Stimulated activated CD4-positive, alpha-beta T cell treated with anti-CD3 and anti-CD28 coated beads, Interleukin-4, amount 100 ng/mL, for 24 hours (primary cell): ENCODE data around the gene PRM1.

Experiments
- DNase-seq: peaks from one replicate; pipeline ENCODE4 v3.0.0-alpha.2; 2020

Gene PRM1

DNA sequence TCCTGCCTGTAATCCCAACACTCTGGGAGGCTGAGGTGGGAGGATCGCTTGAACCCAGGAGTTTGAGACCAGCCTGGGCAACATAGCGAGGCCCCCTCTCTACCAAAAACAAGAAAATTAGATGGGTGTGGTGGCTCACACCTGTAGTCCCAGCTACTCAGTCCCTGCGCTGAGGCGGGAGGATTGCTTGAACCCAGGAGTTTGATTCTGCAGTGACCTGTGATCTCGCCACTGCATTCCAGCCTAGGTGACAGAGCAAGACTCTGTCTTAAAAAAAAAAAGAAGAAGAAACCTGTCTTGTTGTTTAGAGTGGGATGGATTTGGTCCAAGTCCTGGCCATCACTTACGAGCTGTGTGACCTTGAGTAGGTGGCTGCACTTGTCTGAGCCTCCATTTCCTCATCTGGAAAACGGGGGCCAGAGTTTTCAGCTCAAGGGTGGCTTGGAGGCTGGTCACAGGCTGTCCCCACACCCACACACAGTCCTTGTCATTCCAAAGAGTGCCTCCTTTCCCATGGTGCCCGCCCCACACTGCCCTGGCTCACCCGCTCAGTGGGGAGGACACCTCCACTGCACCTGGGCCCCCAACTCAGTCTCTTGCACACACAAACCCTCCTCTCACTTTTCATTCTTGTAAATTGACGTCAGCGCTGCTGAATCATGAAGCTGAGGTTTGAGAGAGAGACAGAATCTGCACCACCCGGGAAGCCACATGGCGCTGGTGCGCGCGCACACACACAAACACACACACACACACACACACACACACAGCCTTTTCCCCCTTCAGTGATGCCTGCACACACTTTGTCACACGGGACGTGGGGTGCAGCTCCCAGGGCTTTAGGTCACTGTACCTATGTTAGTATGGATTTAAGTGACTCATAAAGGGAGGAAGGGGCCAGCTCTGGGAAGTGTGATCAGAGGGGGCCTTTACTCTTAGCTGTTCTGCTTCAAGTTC is 29.3 kb downstream of the PRM1 start:
- DNase-seq, result peak; percentile 87

DNA sequence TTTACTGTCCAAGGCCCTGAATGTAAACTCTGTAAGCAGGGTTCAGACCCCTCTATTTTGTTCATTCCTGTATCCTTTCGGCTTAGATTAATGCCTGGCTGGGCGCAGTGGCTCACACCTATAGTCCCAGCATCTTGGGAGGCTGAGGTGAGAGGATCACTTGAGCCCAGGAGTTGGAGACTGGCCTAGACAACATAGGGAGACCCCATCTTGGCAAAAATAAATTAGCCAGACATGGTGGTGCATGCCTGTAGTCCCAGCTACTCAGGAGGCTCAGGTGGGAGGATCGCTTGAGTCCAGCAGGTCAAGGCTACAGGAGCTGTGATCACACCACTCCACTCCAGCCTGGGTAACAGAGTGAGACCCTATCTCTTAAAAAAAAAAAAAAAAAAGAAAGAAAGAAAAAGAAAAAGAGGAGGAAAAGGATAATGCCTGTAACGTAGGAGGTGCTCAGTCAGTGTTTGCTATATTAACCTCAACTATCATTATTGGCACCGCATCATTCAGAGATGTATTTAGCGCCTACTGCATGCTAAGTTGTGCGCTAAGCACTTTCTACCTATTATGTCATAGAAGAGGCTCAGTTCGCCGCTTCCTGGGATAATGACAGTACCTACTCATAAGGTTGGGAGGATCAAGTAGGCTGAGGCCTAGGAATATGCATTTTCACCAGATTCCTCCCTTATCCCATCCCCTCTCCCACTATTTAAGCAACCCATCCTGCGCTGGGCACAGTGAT is 30.2 kb downstream of the PRM1 start:
- no peak for DNase-seq

DNA sequence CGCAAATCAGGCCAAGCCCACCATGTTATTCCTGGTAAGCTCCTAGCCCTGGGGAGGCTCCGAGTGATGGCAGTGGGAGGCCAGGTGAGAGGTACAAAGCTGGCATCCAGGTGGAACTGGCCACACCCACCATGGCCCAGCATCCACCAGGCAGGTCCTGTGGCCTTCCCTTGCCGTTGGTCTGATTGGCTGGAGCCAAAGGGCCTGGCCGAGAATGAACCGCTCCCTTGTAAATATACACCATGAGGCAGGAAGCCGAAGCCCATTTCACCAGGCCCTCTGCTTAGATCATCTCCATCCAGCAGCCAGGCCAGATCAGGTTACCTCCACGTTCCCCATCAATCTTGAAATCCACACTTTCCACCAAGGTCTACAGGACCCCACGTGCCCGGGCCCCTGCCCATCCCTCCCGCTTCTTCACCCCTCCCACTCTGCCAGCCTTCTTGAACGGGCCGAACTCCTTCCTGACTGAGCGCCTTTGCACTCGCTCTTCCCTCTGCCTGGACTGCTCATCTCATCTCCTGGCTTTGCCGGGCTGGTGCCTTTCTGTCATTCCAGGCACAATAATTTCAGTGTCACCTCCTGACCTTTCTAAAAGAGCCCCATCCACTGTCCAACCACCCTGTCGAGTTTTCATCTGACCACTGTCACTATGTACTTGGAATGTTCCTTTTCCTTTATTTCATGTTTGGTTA is 30.9 kb downstream of the PRM1 start:
- DNase-seq, result no peak

DNA sequence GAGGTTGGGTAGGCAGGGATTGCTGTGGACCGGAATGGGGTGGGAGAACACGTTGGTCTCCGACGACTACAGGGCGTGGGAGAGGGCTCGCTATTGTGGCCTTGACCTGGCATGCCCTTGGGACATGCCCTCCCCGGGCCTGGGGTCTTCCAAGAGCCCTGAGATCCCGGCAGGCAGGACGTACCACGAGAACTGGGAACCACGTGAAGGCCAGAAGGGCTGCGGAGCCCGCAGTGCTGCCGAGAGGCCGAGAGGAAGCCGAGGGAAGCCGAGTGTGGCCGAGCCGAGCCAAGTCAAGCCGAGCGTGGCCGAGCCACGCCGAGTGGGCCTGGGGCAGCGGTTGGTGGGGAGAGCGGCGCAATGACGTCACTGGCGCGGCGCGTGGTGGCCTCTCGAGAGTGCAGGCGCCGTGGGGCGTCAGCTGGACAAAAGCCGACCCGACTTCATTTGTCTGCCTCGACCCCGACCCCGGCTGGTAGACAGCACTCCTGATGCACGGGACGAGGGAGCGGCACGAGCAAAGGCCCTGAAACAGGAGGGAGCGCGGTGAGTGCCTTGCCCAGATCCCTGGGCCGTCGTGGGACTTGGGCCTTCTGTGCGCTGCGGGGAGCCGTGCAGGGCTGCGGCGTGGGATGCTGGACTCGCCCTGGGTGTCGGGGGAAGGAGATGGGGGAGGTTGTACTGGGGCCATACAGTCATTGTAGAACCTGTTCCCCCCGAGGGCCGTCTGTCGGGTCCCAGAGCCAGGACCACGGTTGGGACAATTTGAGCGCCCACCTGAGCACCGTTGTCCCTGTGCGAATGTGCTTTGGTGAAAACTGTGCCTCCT is 31.7 kb downstream of the PRM1 start:
- DNase-seq, result no peak

DNA sequence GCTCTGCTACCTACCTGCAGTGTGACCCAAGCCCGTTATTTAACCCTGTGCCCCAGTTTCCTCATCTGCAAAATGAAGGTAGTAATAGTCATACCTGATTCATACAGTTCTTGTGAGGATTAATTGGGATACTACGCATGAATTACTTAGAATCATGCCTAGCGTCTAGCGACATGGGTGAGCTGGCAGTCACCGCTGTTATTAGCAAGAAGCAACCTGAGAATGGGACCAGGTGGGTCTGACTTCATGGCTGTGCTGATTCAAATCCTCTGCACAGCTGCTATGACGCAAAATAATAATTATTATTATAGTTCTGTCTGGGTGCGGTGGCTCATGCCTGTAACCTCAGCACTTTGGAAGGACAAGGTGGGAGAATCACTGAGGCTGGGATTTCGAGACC is 33.0 kb downstream of the PRM1 start:
- no peak for DNase-seq

DNA sequence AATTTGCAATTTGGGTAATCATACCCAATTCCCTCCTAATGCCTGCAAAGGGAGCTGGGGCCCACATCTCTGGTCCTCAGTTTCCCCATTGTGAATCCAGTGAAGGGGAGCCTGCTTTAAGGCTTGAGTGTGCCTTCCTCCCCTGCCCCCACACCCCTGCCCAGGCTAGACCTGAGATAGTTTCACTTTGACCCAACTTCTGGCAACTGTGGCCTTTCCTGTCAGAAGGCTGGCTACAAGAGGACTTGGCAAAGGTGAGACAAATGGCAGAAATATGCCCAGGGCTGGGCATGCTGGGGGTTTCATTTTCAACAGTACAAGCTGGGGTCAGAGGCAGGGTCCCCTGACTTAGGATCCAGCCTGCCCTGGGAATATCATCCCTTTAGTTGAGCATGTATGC is 35.1 kb downstream of the PRM1 start:
- no peak for DNase-seq

DNA sequence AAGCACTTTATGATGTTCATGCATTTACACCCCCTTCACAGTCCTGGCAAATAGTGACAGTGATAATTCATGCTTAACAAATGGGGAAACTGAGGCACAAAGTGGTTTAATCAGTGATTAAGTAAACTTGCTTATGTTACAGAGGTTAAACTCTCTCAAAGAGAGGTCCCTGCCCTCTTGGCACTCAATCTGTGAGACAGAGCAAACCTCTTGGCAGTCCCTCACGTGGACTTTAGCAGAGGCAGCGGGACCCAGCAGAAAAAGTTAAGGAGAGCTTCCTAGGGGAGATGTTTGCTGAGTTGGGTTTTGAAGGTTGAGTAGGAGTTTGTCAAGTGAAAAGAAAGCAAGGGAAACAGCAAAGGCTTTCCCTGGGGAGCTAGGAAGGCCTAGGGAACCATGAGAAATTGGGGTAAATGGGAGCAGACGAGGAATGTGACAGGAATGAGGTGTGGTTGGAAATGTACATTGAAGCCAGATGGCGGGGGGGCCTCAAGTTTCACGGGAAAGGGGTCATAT is 35.9 kb downstream of the PRM1 start:
- no peak for DNase-seq

DNA sequence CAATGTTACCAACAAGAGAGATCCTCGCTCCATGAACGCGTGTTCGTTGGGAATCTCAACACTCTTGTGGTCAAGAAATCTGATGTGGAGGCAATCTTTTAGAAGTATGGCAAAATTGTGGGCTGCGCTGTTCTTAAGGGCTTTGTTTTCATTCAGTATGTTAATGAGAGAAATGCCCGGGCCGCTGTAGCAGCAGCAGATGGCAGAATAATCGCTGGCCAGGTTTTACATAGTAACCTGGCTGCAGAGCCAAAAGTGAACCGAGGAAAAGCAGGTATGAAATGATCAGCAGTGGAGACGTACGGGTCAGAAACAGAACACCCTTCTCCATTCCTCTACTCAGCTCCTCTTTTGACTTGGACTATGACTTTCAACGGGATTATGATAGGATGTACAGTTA is 38.5 kb downstream of the PRM1 start:
- no peak for DNase-seq

DNA sequence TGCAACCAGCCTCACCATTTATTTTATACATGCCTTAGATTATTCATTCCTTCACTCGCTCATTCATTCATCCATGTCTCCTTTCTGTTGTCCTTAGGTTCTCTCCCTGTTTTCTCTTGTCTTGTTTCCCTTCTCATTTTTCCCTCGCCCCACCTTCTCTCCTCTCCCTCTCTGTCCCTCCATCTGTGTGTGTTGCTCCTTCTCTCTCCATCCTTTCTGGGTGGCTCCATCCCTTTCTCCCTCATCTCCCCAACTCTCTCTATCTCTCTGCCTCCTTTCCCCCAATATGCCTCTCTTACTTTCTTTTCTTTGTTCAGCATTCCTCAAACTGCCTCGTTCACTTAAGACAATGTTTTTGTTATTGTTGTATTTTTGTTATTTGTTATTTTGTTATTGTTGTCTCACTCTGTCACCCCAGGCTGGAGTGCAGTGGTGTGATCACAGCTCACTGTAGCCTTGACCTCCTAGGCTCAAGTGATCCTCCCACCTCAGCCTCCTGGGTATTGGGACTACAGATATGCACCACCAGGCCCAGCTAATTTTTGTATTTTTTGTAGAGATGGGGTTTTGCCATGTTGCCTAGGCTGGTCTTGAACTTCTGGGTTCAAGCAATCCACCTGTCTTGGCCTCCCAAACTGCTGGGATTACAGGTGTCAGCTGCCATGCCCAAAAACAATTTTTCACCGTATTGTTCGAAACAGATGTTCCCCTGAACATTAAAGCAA is 39.5 kb downstream of the PRM1 start:
- DNase-seq, result no peak

DNA sequence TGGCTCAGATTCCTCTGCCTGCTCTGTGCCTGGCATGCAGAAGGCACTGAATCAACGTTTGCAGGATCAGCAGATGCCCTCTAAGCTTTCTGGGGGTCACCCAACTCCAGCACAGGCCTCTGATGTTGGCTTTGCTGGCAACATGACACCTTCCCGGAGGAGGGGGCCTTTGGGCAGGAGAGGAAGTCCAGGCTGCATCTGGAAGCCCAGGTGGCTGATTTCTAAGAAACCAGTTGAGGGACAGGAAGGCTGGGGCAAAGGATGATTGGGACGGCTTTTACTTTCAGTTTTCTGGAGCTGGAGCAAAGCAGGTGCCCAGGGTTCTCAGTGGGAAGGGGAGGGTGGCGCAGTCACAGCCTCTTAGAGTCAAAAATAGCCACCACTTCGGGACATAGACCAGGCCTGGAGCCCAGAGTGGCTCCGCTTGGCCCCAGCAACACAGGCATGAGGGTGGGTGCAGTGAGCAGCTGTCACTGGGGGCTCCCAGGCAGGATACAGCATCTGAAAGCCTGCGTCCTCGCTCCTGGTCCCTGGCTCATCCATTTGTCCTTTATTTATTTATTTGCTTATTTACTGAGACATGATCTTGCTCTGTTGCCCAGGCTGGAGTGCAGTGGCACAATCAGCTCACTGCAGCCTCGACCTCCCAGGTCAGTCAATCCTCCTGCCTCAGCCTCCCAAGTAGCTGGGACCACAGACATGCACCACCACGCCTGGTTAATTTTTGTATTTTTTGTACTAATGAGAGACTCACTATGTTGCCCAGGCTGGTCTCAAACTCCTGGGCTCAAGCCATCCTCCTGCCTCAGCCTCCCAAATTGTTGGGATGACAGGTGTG is 40.3 kb downstream of the PRM1 start:
- DNase-seq, result no peak

DNA sequence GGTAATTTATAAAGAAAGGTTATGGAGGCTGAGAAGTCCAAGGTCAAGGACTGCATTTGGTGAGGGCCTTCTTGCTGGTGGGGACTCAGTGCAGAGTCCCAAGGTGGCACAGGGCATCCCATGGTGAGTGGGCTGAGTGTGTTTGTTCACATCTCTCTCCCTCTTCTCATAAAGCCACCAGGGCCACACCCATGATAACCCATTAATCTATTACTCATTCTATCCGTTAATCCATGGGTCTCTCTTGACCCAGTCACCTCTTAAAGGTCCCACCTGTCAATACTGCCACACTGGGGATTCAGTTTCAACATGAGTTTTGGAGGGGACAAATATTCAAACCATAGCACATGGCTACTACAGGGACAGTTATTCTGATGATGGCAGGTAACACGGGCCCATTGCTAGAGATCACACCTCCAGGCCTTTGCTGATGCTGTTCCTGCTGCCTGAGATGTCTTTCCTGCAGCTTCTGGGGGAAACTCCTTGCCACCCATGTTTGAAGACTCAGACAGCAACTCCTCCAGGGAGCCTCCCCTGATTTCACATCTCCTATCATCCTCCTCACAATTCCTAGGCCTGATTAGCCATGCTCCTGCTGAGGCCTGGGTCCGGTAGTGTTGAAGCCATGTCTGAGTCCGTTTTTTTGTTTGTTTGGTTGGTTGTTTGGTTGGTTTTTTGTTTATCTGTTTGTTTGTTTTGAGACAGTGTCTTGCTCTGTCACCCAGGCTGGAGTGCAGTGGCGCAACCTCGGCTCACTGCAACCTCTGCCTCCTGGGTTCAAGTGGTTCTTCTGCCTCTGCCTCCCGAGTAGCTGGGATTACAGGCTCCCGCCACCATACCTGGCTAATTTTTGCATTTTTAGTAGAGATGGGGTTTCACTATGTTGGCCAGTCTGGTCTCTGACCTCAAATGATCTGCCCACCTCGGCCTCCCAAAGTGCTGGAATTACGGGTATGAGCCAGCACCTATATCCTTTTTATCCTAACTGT is 41.2 kb downstream of the PRM1 start:
- DNase-seq, result no peak

DNA sequence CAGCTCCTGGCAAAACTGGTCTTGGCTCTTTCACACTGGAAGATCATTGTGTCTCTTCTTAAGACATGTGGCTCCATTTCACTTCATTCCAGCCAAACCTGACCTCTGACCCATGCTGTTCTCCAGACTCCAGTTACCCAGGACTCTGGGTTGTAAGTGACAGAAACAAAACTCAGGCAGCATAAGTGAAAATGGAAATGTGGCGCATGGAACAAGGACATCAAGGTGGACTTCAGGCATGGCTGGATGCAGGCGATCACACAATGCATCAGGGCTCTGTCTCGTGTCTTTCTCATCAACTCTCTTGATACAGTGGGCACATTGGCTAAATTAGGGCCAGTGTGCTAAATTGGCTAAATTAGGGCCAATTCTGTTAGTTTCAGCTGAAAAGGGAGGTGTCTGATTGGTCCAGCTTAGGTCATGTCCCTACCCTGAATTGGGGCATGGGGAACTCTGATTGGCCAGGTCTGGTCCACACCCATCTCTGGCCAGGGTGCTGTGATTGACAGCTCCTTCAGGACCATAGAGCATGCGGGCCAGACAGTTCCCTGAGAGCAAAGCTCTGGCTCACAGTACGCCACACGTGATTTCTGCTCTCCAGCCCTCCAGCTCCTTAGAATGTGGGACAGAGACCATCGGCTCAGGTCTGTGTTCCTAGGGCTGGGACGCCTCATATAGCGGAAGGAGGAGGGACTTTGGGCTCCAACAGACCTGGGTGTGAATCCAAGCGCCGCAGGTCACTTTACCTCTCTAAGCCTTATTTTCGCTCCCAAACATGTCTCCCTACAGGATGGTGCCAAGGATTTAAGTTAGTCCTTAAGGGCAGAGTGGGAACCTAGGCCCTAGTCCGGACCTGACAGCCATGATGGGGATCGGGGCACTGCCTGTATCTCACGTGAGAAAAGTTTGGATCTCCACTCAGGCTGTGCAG is 42.6 kb downstream of the PRM1 start:
- DNase-seq, result no peak

DNA sequence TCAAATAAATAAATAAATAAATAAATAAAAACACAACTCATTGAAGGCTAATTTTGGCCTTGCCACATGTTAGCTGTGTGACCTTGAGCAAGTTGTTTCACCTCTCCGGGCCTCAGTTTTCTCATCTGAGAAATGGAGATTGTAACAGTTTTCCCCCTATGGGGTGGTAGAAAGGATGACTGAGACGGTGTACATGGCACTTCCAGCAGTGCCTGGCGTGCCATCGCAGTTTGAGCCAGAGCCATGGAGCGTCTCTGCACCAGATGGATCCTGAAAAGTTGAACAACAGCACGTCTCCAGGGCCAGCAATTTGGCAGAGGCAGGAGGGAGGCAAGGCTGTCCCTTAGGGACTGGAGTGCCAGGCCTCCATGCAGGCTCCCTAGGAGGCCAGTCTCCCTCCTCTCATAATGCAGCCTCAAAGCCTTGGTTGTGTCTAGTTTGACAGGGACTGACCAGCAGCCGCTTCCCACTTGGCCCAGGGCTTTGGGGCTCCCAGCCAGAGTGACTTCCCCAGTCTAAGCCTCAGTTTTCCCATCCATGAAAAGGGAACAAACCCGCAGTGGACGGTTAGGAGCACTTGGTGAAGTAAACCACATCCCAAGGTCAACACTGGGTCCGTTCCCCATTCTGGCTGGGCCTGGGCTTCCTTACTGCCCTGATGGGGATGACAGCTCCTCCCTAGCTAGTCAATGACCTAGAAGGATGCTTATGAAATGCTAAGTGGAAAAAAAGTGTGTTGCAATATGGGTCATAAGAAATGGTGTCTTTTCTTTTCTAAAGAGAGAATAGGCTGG is 44.5 kb downstream of the PRM1 start:
- DNase-seq, result no peak

DNA sequence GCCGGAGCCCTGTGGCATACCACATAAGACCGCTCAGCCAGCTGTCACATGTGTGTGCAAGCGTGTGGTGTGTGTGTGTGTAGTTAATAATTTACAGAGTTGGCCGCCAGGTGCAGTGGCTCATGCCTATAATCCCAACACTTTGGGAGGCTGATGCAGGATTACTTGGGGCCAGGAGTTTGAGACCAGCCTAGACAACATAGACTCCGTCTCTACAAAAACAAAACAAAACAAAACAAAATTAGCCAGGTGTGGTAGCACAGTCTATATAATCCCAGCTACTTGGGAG is 45.5 kb downstream of the PRM1 start:
- DNase-seq, result no peak

DNA sequence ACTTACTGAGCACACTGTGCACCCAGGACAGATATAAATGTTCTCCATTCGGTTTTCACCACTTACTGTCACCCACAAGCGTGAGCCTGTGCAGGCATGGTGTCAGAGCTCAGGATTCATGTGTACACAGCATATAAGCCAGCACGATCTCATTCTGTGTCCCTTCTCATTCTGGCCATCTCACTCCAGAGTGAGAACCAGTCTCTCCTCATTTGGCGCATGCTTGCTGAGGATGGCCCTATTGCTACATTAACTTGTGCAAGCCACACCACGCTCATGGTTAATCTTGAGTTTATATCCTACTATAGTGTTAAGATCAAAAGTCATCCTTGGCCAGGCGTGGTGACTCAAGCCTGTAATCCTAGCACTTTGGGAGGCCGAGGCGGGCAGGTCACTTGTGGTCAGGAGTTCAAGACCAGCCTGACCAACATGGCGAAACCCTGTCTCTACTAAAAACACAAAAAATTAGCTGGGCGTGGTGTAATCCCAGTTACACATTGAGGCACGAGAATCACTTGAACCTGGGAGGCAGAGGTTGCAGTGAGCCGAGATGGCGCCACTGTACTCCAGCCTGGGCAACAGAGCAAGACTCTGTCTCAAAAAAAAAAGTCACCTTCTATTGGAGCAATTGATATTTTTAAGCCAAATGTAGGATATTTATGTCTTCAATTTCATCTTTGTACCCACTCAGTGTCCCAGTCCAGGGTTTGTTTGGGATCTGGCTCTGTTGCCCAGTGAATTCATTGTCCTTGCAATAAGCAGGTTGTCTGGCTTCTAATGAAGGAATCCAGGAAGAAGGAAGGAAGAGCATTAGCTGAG is 46.0 kb downstream of the PRM1 start:
- DNase-seq, result no peak

DNA sequence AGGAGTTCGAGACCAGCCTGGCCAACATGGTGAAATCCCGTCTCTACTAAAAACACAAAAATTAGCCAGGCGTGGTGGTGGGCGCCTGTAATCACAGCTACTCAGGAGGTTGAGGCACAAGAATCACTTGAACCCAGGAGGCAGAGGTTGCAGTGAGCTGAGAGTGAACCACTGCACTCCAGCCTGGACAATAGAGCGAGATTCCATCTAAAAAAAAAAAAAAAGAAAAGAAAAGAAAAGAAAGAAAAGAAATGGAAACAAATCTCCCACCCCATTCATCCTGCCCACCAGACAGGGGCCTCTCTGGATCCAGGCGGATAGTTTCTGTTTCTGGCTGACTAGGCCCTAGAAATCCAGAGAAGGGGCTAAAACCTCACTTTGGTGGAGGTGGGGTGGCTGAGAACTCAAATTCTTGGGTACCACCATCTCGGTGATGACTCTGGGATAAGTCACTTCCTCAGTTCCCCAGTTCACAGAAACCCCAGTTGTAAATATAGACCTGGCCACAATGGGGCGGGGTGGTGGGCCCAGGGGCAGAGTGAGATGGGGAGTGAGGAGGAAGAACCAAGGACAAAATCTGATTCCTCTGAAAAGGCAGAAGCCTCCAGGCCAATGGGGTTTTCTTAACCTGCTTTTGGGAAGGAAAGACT is 47.3 kb downstream of the PRM1 start:
- peak; percentile 84 for DNase-seq
